Measurements from ENCODE around the gene MT1G.

- TF ChIP-seq POLR2A (IDR thresholded peaks at IDR 0.05) = no peak
- TF ChIP-seq, protein P1, sequence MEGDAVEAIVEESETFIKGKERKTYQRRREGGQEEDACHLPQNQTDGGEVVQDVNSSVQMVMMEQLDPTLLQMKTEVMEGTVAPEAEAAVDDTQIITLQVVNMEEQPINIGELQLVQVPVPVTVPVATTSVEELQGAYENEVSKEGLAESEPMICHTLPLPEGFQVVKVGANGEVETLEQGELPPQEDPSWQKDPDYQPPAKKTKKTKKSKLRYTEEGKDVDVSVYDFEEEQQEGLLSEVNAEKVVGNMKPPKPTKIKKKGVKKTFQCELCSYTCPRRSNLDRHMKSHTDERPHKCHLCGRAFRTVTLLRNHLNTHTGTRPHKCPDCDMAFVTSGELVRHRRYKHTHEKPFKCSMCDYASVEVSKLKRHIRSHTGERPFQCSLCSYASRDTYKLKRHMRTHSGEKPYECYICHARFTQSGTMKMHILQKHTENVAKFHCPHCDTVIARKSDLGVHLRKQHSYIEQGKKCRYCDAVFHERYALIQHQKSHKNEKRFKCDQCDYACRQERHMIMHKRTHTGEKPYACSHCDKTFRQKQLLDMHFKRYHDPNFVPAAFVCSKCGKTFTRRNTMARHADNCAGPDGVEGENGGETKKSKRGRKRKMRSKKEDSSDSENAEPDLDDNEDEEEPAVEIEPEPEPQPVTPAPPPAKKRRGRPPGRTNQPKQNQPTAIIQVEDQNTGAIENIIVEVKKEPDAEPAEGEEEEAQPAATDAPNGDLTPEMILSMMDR (IDR thresholded peaks at IDR 0.05) = no peak
Measured at GRCh38 chr16:56708525-56709442, 40.9 kb upstream of the MT1G start.
